ENCODE results near the gene AATK.

The AATK gene

GRCh38 chr17:81123052-81124048 lies 42.7 kb downstream of the AATK start:
- ChIA-PET POLR2A (no interaction called here), CTCF (interaction anchor here (0.9 kb wide), 1 partner anchor 19 kb away, joined by 3 read pairs; no protein-coding TSS in a partner anchor)
- DNase-seq (ENCODE audit: low read depth, low spot score): no peak
- TF ChIP-seq, protein P1, sequence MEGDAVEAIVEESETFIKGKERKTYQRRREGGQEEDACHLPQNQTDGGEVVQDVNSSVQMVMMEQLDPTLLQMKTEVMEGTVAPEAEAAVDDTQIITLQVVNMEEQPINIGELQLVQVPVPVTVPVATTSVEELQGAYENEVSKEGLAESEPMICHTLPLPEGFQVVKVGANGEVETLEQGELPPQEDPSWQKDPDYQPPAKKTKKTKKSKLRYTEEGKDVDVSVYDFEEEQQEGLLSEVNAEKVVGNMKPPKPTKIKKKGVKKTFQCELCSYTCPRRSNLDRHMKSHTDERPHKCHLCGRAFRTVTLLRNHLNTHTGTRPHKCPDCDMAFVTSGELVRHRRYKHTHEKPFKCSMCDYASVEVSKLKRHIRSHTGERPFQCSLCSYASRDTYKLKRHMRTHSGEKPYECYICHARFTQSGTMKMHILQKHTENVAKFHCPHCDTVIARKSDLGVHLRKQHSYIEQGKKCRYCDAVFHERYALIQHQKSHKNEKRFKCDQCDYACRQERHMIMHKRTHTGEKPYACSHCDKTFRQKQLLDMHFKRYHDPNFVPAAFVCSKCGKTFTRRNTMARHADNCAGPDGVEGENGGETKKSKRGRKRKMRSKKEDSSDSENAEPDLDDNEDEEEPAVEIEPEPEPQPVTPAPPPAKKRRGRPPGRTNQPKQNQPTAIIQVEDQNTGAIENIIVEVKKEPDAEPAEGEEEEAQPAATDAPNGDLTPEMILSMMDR (IDR thresholded peaks at IDR 0.05; ENCODE audit: insufficient read depth, low read length, missing control alignments): no peak
- H3K4me3 ChIP-seq (ENCODE audit: low read depth, low read length): no peak overlapping the region

GRCh38 chr17:81121841-81122733 lies 43.9 kb downstream of the AATK start:
- DNase-seq (ENCODE audit: low read depth, low spot score): no peak
- TF ChIP-seq, protein P1 (IDR thresholded peaks at IDR 0.05; ENCODE audit: insufficient read depth, low read length, missing control alignments): no peak
- ChIA-PET POLR2A (no interaction called here), CTCF (interaction anchor here (0.7 to 1.4 kb wide), 4 partner anchors 22 to 98 kb away, joined by 3 to 6 read pairs (median 3); no protein-coding TSS in a partner anchor)
- H3K4me3 ChIP-seq (ENCODE audit: low read depth, low read length): no peak overlapping the region

- no peak overlapping the region for H3K4me3 ChIP-seq (ENCODE audit: low read depth, low read length)
- TF ChIP-seq, protein P1 (IDR thresholded peaks at IDR 0.05; ENCODE audit: insufficient read depth, low read length, missing control alignments): no peak
- CTCF ChIA-PET: interaction anchor here (1.1 to 1.6 kb wide), 4 partner anchors 22 to 97 kb away, joined by 3 to 6 read pairs (median 4); no protein-coding TSS in a partner anchor
- DNase-seq (ENCODE audit: low read depth, low spot score): no peak
- POLR2A ChIA-PET: no interaction called here
Measured at GRCh38 chr17:81120695-81121621, 45.1 kb downstream of the AATK start.

DNA sequence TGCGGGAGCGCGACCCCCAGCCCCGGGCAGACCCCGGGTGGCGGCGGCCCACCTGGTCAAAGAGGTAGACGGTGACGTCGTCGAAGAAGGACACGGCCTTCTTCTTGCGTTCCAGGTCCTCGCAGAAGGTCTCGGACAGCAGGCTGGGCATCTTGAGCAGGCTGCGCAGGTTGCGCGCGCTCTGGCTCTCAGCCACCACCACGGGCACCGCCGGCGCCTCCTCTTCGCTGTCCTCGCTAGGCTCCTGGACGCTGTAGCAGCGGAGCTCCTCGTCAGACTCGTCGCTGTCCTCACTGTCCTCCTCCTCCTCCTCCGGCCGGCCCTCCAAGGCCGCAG lies 45.9 kb downstream of the AATK start:
- CTCF ChIA-PET: interaction anchor here (0.9 to 1.6 kb wide), 2 partner anchors 18 to 21 kb away, joined by 3 to 6 read pairs; no protein-coding TSS in a partner anchor
- POLR2A ChIA-PET: no interaction called here
- TF ChIP-seq, protein P1 (IDR thresholded peaks at IDR 0.05; ENCODE audit: insufficient read depth, low read length, missing control alignments): no peak
- no peak for DNase-seq (ENCODE audit: low read depth, low spot score)
- no peak overlapping the region for H3K4me3 ChIP-seq (ENCODE audit: low read depth, low read length)

DNA sequence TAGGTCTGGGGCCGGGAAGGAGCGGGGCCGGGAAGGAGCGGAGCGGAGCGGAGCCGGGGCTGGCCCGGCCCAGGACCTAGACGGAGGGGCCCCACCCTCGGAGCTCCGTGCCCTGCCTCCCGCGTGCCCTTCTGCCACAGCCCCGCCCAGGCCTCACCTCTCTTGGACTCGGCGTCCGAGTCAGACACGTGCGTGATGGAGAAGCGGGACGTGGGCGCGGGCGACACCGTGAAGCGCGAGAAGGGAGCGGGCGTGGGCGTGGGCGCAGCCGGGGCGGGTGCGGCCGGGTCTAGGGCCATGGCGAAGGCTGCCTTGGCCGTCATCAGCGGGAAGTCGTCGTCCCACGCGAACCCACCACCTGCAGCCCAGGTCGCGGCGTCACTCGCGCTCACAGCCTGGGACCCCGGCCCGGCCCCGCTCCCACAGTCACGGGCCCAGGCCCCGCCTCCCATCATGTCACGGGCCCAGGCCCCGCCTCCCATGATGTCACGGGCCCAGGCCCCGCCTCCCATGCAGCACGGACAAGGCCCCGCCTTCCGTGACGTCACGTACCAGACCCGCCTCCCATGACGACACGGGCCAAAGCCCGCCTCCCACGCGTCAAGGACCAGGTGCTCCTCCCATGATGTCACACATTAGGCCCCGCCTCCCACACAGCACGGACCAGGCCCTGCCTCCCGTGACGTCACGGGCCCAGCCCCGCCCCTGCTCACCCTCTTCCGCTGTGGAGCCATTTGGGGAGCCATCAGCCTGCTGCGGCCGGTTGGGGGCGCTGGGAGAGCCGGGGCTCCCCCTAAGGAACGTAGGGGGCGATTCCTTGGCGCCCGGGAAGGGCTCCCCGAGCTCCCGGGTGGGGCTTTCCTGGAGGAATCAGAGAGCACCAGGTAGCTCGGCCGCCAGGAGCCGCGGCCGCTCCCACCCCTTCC lies 46.5 kb downstream of the AATK start:
- TF ChIP-seq, protein P1 (IDR thresholded peaks at IDR 0.05; ENCODE audit: insufficient read depth, low read length, missing control alignments): no peak
- DNase-seq (ENCODE audit: low read depth, low spot score): peak; percentile 59
- ChIA-PET CTCF (interaction anchor here (0.9 to 1.6 kb wide), 2 partner anchors 18 to 20 kb away, joined by 3 to 6 read pairs; no protein-coding TSS in a partner anchor), POLR2A (no interaction called here)
- H3K4me3 ChIP-seq (ENCODE audit: low read depth, low read length): peak overlapping the region; percentile 65
